HFFc6 (cell line): ENCODE measurements around the gene CNTFR. TPM values are rescaled to one million over a fixed set of nuclear protein-coding genes. Genes with fewer than 3 reads are reported as not detected.

ENCODE experiments used
- DNase-seq: peaks from one replicate; pipeline ENCODE4 v3.0.0-alpha.2; 2018
- H3K27ac Mint-ChIP-seq: 2 replicates; pipeline ENCODE4 v1.8.0; 2020; ENCODE audit warnings: mild to moderate bottlenecking, mixed read lengths
- H3K27me3 Mint-ChIP-seq: 2 replicates; pipeline ENCODE4 v1.8.0; 2021; ENCODE audit warnings: mild to moderate bottlenecking, moderate library complexity, mixed read lengths; ENCODE audit not compliant: insufficient read depth
- H3K36me3 Mint-ChIP-seq: 2 replicates; pipeline ENCODE4 v1.8.0; 2021; ENCODE audit warnings: low read depth, mixed read lengths
- H3K4me1 Mint-ChIP-seq: 2 replicates; pipeline ENCODE4 v1.8.0; 2020; ENCODE audit warnings: low read depth, mixed read lengths
- H3K4me3 Mint-ChIP-seq: 2 replicates; pipeline ENCODE4 v1.8.0; 2020; ENCODE audit warnings: mild to moderate bottlenecking, moderate library complexity, mixed read lengths
- H3K9me3 Mint-ChIP-seq: 2 replicates; pipeline ENCODE4 v1.8.0; 2020; ENCODE audit warnings: mild to moderate bottlenecking, mixed read lengths
- total RNA-seq, 6 experiments: library from RNA; stranded (reverse); fragmentation: NEBNext Ultra II Directional; extraction: Animal tissue kit (Norgen Biotek cat#: 25700); gene quantifications; 2 replicates in 1 of 6; 3 replicates in 5 of 6; pipeline ENCODE4 v1.2.3, GENCODE V29; 2021
- TF ChIP-seq, protein P1 (sequence below): fragments of 200-600 bp; sonication (generic); IDR thresholded peaks from 2 replicates; pipeline ENCODE4 v1.5.0; 2021; ENCODE audit warnings: antibody characterized with exemption, mild to moderate bottlenecking

CNTFR gene
- total RNA-seq, 6 experiments from 2014 or later, result not detected

- Mint-ChIP-seq H3K27ac (no peak overlapping the region), H3K4me1 (peaks cover 32% of the 10 kb centered on the region), H3K36me3 (peaks cover 11% of the 10 kb centered on the region; the same call in 1 of the 2 replicates), H3K9me3 (no peaks in the 10 kb centered on the region), H3K27me3 (peaks cover 9% of the 10 kb centered on the region), H3K4me3 (peak overlapping the region; percentile 74)
- TF ChIP-seq, protein P1, sequence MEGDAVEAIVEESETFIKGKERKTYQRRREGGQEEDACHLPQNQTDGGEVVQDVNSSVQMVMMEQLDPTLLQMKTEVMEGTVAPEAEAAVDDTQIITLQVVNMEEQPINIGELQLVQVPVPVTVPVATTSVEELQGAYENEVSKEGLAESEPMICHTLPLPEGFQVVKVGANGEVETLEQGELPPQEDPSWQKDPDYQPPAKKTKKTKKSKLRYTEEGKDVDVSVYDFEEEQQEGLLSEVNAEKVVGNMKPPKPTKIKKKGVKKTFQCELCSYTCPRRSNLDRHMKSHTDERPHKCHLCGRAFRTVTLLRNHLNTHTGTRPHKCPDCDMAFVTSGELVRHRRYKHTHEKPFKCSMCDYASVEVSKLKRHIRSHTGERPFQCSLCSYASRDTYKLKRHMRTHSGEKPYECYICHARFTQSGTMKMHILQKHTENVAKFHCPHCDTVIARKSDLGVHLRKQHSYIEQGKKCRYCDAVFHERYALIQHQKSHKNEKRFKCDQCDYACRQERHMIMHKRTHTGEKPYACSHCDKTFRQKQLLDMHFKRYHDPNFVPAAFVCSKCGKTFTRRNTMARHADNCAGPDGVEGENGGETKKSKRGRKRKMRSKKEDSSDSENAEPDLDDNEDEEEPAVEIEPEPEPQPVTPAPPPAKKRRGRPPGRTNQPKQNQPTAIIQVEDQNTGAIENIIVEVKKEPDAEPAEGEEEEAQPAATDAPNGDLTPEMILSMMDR, result no peak
- no peak for DNase-seq
These were observed 46.0 kb upstream of the CNTFR start for GRCh38 chr9:34635556-34635955.

DNA sequence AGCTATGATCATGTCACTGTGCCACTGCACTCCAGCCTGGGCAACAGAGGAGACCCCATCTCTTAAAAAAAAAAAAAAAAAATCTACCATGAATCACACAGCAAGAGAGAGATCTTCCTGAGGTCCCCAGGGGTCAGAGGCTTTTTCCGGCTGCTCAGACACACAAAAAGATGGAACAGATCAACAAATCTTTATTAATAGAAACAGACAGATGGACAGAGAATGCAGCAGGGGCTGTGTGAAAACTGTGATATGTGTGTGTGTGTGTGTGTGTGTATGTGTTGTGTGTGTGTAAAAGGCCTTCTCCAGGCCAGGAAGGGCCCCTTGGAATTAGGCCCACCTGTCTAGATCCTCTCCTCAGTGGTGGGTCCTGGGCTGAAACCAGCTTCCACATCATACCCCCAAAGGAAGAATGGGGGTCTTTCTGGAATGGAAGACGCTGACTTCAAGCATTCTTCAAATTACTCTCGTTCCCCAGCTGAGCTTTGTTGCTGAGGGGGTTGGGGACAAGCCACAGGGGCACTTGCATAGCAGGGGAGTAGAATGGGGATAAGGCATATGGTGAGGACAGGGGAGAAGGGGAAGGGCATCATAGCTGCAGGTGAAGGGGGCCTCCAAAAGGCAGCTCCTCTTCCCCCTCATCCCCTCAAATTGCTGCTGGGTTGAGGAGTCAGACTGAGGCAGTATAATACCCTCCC lies 45.2 kb upstream of the CNTFR start:
- H3K9me3 Mint-ChIP-seq, result no peaks in the 10 kb centered on the region
- TF ChIP-seq, protein P1, result no peak
- H3K27ac Mint-ChIP-seq, result no peak overlapping the region
- peaks cover 36% of the 10 kb centered on the region for H3K4me1 Mint-ChIP-seq
- H3K27me3 Mint-ChIP-seq, result peaks cover 16% of the 10 kb centered on the region
- H3K4me3 Mint-ChIP-seq, result no peak overlapping the region
- no peak for DNase-seq
- peaks cover 11% of the 10 kb centered on the region; the same call in 1 of the 2 replicates for H3K36me3 Mint-ChIP-seq

- Mint-ChIP-seq H3K27ac (no peak overlapping the region), H3K27me3 (peaks cover 21% of the 10 kb centered on the region), H3K4me3 (no peak overlapping the region), H3K9me3 (no peaks in the 10 kb centered on the region), H3K36me3 (peaks cover 11% of the 10 kb centered on the region; the same call in 1 of the 2 replicates), H3K4me1 (peaks cover 35% of the 10 kb centered on the region)
- DNase-seq, result peak; percentile 62
- TF ChIP-seq, protein P1, result peak; percentile 96
These were observed 44.5 kb upstream of the CNTFR start for GRCh38 chr9:34633851-34634550.

DNA sequence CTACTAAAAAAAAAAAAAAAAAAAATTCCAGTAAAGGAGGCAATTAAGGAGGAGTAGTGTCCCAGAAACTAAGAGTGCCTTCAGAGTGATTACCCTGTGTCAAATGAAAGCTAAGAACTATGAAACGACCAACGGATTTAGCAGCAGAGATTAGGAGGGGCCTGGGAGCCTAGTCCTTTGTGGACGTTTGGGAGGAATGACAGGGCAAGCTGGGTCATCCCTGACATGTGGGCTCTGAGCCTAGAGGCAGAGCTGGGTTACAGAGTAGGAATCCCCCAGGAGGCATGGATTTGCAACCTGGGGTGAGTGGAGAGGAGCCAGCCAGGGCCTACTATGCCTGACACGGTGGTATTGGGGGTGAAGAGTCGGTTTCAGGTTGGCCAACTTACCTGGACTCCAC lies 43.6 kb upstream of the CNTFR start:
- Mint-ChIP-seq H3K36me3 (peaks cover 11% of the 10 kb centered on the region; the same call in 1 of the 2 replicates), H3K9me3 (no peaks in the 10 kb centered on the region), H3K4me3 (no peak overlapping the region), H3K4me1 (peaks cover 34% of the 10 kb centered on the region), H3K27me3 (peaks cover 26% of the 10 kb centered on the region), H3K27ac (no peak overlapping the region)
- DNase-seq, result no peak
- TF ChIP-seq, protein P1, result no peak

GRCh38 chr9:34630402-34631154 lies 41.1 kb upstream of the CNTFR start:
- TF ChIP-seq, protein P1, result no peak
- Mint-ChIP-seq H3K36me3 (0 out of 2 replicates have a peak, but pooled peaks cover 8% of the 10 kb centered on the region), H3K9me3 (no peaks in the 10 kb centered on the region), H3K4me1 (peaks cover 20% of the 10 kb centered on the region), H3K4me3 (no peak overlapping the region), H3K27ac (no peak overlapping the region), H3K27me3 (peaks cover 37% of the 10 kb centered on the region)
- no peak for DNase-seq
